Ascending aorta (tissue), 2 donors: ENCODE measurements around the gene PNKD. TPM values are rescaled to one million over a fixed set of nuclear protein-coding genes. Genes with fewer than 3 reads are reported as not detected.
A peak's percentile ranks its signal among the peaks of the same experiment; 100 is the strongest.

Experiments
- DNase-seq, 2 donors: peaks; one replicate each; pipeline ENCODE4 v3.0.0-alpha.2; 2019; ENCODE audit warnings: low spot score in 2 of 2
- H3K27ac ChIP-seq, 2 donors: fragments of 200-600 bp; sonication (generic); one replicate each; pipeline ENCODE4 v1.5.1; 2016 to 2017; ENCODE audit warnings: mild to moderate bottlenecking in 1 of 2
- H3K27me3 ChIP-seq: fragments of 200-600 bp; sonication (generic); one replicate; pipeline ENCODE4 v1.5.1; 2017
- H3K36me3 ChIP-seq, 2 donors: fragments of 200-600 bp; sonication (generic); one replicate each; pipeline ENCODE4 v1.5.1; 2016
- H3K4me1 ChIP-seq, 2 donors: fragments of 200-600 bp; sonication (generic); one replicate each; pipeline ENCODE4 v1.5.1; 2016 to 2017; ENCODE audit warnings: mild to moderate bottlenecking in 1 of 2
- H3K4me3 ChIP-seq, 2 donors: fragments of 200-600 bp; sonication (generic); one replicate each; pipeline ENCODE4 v1.5.1; 2016 to 2017; ENCODE audit warnings: mild to moderate bottlenecking in 1 of 2
- H3K9me3 ChIP-seq, 2 donors: fragments of 200-600 bp; sonication (generic); one replicate each; pipeline ENCODE4 v1.5.1; 2016
- CTCF ChIP-seq, 3 experiments: fragments of 200-600 bp in 2 of 3; fragments of 450-650 bp in 1 of 3; sonication (generic) in 2 of 3; IDR thresholded peaks; one replicate each; pipeline ENCODE4 v1.5.1; 2016 to 2019; ENCODE audit warnings: antibody characterized with exemption in 3 of 3, mild to moderate bottlenecking in 1 of 3, moderate library complexity in 1 of 3
- intact Hi-C: fragments of 100-400 bp; cut with DNase I; formaldehyde crosslinking; loops from one replicate; pipeline ENCODE4 v1.15.1; 2023
- total RNA-seq: library from RNA; depleted of rRNA; stranded (reverse); fragments of >200 nt; gene quantifications from one replicate; pipeline ENCODE4 v1.1.0, GENCODE V29; 2016

The PNKD gene
- total RNA-seq, 1 donor from 2014 or later, result 45.8 TPM

- H3K27me3 ChIP-seq, result no peaks in the 10 kb centered on the region
- H3K9me3 ChIP-seq, result no peaks in the 10 kb centered on the region
- TF ChIP-seq CTCF (IDR thresholded peaks at IDR 0.05), result no peak
- H3K27ac ChIP-seq, result no peak overlapping the region
- H3K4me1 ChIP-seq, result peaks cover 3 to 7% of the 10 kb centered on the region in 2 donors
- intact Hi-C loops, result no loop called here
- DNase-seq, result no peak
- H3K4me3 ChIP-seq, result no peak overlapping the region
- no peaks in the 10 kb centered on the region for H3K36me3 ChIP-seq
Observed at GRCh38 chr2:218360453-218360852, 90.1 kb downstream of the PNKD start.

GRCh38 chr2:218362606-218363005, 92.3 kb downstream of the PNKD start:
- no peak overlapping the region for H3K27ac ChIP-seq
- no peak overlapping the region for H3K4me3 ChIP-seq
- TF ChIP-seq CTCF (IDR thresholded peaks at IDR 0.05), result no peak
- H3K36me3 ChIP-seq, result no peaks in the 10 kb centered on the region
- DNase-seq, result no peak
- intact Hi-C loops, result no loop called here
- no peaks in the 10 kb centered on the region for H3K27me3 ChIP-seq
- H3K4me1 ChIP-seq, result peaks cover 0 to 4% of the 10 kb centered on the region in 2 donors
- H3K9me3 ChIP-seq, result no peaks in the 10 kb centered on the region

- TF ChIP-seq CTCF (IDR thresholded peaks at IDR 0.05), result no peak
- intact Hi-C loops, result no loop called here
- no peak for DNase-seq
- H3K4me3 ChIP-seq, result no peak overlapping the region
- peaks cover 0 to 8% of the 10 kb centered on the region in 2 donors for H3K4me1 ChIP-seq
- no peaks in the 10 kb centered on the region for H3K36me3 ChIP-seq
- no peaks in the 10 kb centered on the region for H3K9me3 ChIP-seq
- H3K27ac ChIP-seq, result no peak overlapping the region
- no peaks in the 10 kb centered on the region for H3K27me3 ChIP-seq
Observed at GRCh38 chr2:218363736-218364135, 93.4 kb downstream of the PNKD start.

- TF ChIP-seq CTCF (IDR thresholded peaks at IDR 0.05), result no peak
- H3K9me3 ChIP-seq, result no peaks in the 10 kb centered on the region
- DNase-seq, result no peak
- intact Hi-C loops, result no loop called here
- no peaks in the 10 kb centered on the region for H3K36me3 ChIP-seq
- H3K4me1 ChIP-seq, result peaks cover 0 to 10% of the 10 kb centered on the region in 2 donors
- no peak overlapping the region for H3K4me3 ChIP-seq
- no peak overlapping the region for H3K27ac ChIP-seq
- no peaks in the 10 kb centered on the region for H3K27me3 ChIP-seq
Observed at GRCh38 chr2:218364196-218364595, 93.9 kb downstream of the PNKD start.

- no peak for TF ChIP-seq CTCF (IDR thresholded peaks at IDR 0.05)
- Histone ChIP-seq H3K36me3 (no peaks in the 10 kb centered on the region), H3K9me3 (no peaks in the 10 kb centered on the region), H3K27ac (peak overlapping the region; percentile 79 to 95), H3K4me1 (peaks cover 0 to 16% of the 10 kb centered on the region in 2 donors), H3K27me3 (no peaks in the 10 kb centered on the region), H3K4me3 (peak overlapping the region; percentile 53 to 64)
- no peak for DNase-seq
- intact Hi-C loops, result loop anchor here (2.0 to 5.0 kb wide), 3 partner anchors 20 to 150 kb away; partner anchors contain the start of gene ARPC2
Observed at GRCh38 chr2:218366621-218367414, 96.5 kb downstream of the PNKD start.
